Measurements from ENCODE around the gene PTPRT.
"Not testable (repeated sequence)": the region's sequence is repeated elsewhere in the genome, so short reads cannot be mapped to it uniquely, and the experiment has no call there.

Gene PTPRT

DNA sequence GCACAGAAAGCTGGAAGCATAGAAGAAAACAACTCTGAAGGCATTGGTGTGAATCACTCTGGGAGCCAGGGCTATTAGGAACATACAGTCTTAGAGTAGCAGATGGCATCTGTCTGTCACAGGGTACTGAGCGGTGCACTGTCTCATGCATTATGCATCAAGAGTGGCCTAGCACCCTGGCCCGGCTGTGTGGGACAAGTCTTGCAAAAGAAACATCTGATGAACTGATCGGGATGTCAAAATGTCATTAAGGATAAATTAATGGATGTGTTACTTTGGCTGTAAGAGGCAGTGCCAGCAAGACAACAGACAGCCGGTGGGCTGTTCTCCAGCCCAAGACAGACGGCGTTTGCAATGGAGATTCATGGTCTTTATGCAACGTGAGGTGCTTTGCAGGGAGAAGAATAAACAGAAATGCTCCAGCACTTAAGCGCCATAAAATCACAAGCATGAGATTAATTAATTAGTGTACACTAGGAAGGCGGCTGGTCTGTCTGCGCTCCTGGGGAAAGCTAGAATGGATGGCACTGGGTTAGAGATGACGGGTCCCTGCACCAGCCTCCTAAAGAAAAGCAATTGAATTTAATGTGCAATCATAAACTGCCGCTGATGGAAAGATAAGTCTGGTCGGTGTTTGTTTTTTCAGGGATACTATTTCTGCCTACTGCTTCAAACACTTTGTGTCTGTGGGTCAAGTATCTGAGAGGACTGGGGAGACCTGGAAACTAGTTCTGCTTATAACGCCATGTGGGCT, 970.9 kb downstream of the PTPRT start:
- Histone ChIP-seq H2AFZ (ENCODE audit: low read depth, low read length) (no peak overlapping the region), H3K9me3 (ENCODE audit: control insufficient read depth, low read length) (no peaks in the 10 kb centered on the region), H3K79me1 (replicated peaks; ENCODE audit: low read length, poor library complexity, severe bottlenecking) (no peaks in the 10 kb centered on the region), H4K8ac (ENCODE audit: low read length) (no peak overlapping the region), H3K27ac (ENCODE audit: low read length, poor library complexity, severe bottlenecking) (no peak overlapping the region), H2BK120ac (ENCODE audit: low read depth, low read length) (no peak overlapping the region), H4K91ac (ENCODE audit: low read length) (no peak overlapping the region), H2BK12ac (ENCODE audit: low read length in 2 of 2) (no peak overlapping the region), H3K4me1 (ENCODE audit: control insufficient read depth, insufficient read depth, low read depth, low read length) (no peaks in the 10 kb centered on the region), H2AK5ac (ENCODE audit: low read length, severe bottlenecking) (no peak overlapping the region), H3K9ac (ENCODE audit: low read length) (no peak overlapping the region), H3K36me3 (ENCODE audit: control insufficient read depth in 1 of 2, insufficient read depth in 2 of 2, low read depth in 1 of 2, low read length in 2 of 2) (no peaks in the 10 kb centered on the region), H3K4me3 (ENCODE audit: insufficient read depth in 1 of 2, low read depth in 1 of 2, low read length in 2 of 2) (no peak overlapping the region), H3K27me3 (ENCODE audit: control insufficient read depth in 1 of 2, insufficient read depth in 1 of 2, low read length in 2 of 2) (no peaks in the 10 kb centered on the region), H3K23ac (ENCODE audit: low read length in 2 of 2) (no peak overlapping the region), H2BK15ac (ENCODE audit: low read depth, poor library complexity, severe bottlenecking) (no peak overlapping the region), H3K14ac (ENCODE audit: low read length in 2 of 2) (no peak overlapping the region), H3K18ac (ENCODE audit: low read depth in 1 of 2, low read length in 2 of 2) (no peak overlapping the region), H3K4me2 (ENCODE audit: low read length, poor library complexity, severe bottlenecking) (no peak overlapping the region), H3K4ac (ENCODE audit: low read depth in 1 of 2, low read length in 2 of 2) (no peak overlapping the region), H2BK5ac (ENCODE audit: low read depth, low read length, poor library complexity, severe bottlenecking) (no peak overlapping the region)
- WGBS = 78% methylated on average over 13 of the region's 14 CpGs
- no peak for DNase-seq

DNA sequence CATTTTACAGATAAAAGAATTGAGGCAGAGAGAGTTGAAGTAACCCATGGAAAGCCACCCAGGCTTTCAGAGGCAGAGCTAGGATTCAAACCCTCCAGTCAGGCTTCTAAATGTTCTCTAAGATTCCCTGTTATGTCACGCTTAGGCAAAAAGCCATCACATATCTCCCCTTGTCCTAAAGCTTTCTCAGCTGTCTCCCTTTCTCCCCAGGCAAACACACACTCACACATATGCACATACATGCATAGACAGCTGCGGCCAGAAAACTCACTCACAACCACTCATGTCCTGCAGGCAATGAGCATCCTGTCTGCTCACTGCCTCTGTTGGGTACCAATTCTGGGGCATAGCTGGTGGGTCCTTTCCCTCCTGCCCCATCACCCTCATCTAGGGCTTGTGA, 975.6 kb downstream of the PTPRT start:
- Histone ChIP-seq H4K8ac (ENCODE audit: low read length) (no peak overlapping the region), H2AK5ac (ENCODE audit: low read length, severe bottlenecking) (no peak overlapping the region), H3K27me3 (ENCODE audit: control insufficient read depth in 1 of 2, insufficient read depth in 1 of 2, low read length in 2 of 2) (no peaks in the 10 kb centered on the region), H3K23ac (ENCODE audit: low read length in 2 of 2) (no peak overlapping the region), H3K18ac (ENCODE audit: low read depth in 1 of 2, low read length in 2 of 2) (no peak overlapping the region), H3K4me3 (ENCODE audit: insufficient read depth in 1 of 2, low read depth in 1 of 2, low read length in 2 of 2) (no peak overlapping the region), H2BK12ac (ENCODE audit: low read length in 2 of 2) (no peak overlapping the region), H3K36me3 (ENCODE audit: control insufficient read depth in 1 of 2, insufficient read depth in 2 of 2, low read depth in 1 of 2, low read length in 2 of 2) (no peaks in the 10 kb centered on the region), H3K4ac (ENCODE audit: low read depth in 1 of 2, low read length in 2 of 2) (no peak overlapping the region), H3K4me1 (ENCODE audit: control insufficient read depth, insufficient read depth, low read depth, low read length) (no peaks in the 10 kb centered on the region), H3K4me2 (ENCODE audit: low read length, poor library complexity, severe bottlenecking) (no peak overlapping the region), H3K79me1 (replicated peaks; ENCODE audit: low read length, poor library complexity, severe bottlenecking) (no peaks in the 10 kb centered on the region), H3K9ac (ENCODE audit: low read length) (no peak overlapping the region), H2BK120ac (ENCODE audit: low read depth, low read length) (no peak overlapping the region), H3K27ac (ENCODE audit: low read length, poor library complexity, severe bottlenecking) (no peak overlapping the region), H4K91ac (ENCODE audit: low read length) (no peak overlapping the region), H2AFZ (ENCODE audit: low read depth, low read length) (no peak overlapping the region), H3K9me3 (ENCODE audit: control insufficient read depth, low read length) (no peaks in the 10 kb centered on the region), H2BK5ac (ENCODE audit: low read depth, low read length, poor library complexity, severe bottlenecking) (no peak overlapping the region), H3K14ac (ENCODE audit: low read length in 2 of 2) (no peak overlapping the region), H2BK15ac (ENCODE audit: low read depth, poor library complexity, severe bottlenecking) (no peak overlapping the region)
- WGBS = 68% methylated on average over 2 of the region's 2 CpGs
- DNase-seq = no peak

- Histone ChIP-seq H3K4me1 (ENCODE audit: control insufficient read depth, insufficient read depth, low read depth, low read length) (no peaks in the 10 kb centered on the region), H2BK12ac (ENCODE audit: low read length in 2 of 2) (no peak overlapping the region), H3K27me3 (ENCODE audit: control insufficient read depth in 1 of 2, insufficient read depth in 1 of 2, low read length in 2 of 2) (no peaks in the 10 kb centered on the region), H3K4me3 (ENCODE audit: insufficient read depth in 1 of 2, low read depth in 1 of 2, low read length in 2 of 2) (no peak overlapping the region), H2AFZ (ENCODE audit: low read depth, low read length) (no peak overlapping the region), H3K9ac (ENCODE audit: low read length) (no peak overlapping the region), H3K36me3 (ENCODE audit: control insufficient read depth in 1 of 2, insufficient read depth in 2 of 2, low read depth in 1 of 2, low read length in 2 of 2) (no peaks in the 10 kb centered on the region), H2AK5ac (ENCODE audit: low read length, severe bottlenecking) (no peak overlapping the region), H3K14ac (ENCODE audit: low read length in 2 of 2) (no peak overlapping the region), H4K91ac (ENCODE audit: low read length) (no peak overlapping the region), H3K23ac (ENCODE audit: low read length in 2 of 2) (no peak overlapping the region), H4K8ac (ENCODE audit: low read length) (no peak overlapping the region), H3K4me2 (ENCODE audit: low read length, poor library complexity, severe bottlenecking) (no peak overlapping the region), H2BK120ac (ENCODE audit: low read depth, low read length) (no peak overlapping the region), H3K27ac (ENCODE audit: low read length, poor library complexity, severe bottlenecking) (no peak overlapping the region), H3K79me1 (replicated peaks; ENCODE audit: low read length, poor library complexity, severe bottlenecking) (no peaks in the 10 kb centered on the region), H3K9me3 (ENCODE audit: control insufficient read depth, low read length) (no peaks in the 10 kb centered on the region), H3K18ac (ENCODE audit: low read depth in 1 of 2, low read length in 2 of 2) (no peak overlapping the region), H2BK5ac (ENCODE audit: low read depth, low read length, poor library complexity, severe bottlenecking) (no peak overlapping the region), H2BK15ac (ENCODE audit: low read depth, poor library complexity, severe bottlenecking) (no peak overlapping the region), H3K4ac (ENCODE audit: low read depth in 1 of 2, low read length in 2 of 2) (no peak overlapping the region)
- WGBS = 70% methylated on average over 3 of the region's 3 CpGs
- DNase-seq = no peak
Observed at GRCh38 chr20:42212391-42212790, 977.3 kb downstream of the PTPRT start.

GRCh38 chr20:42206557-42206956, 983.1 kb downstream of the PTPRT start:
- not testable (repeated sequence) for H3K9me3 ChIP-seq (ENCODE audit: control insufficient read depth, low read length); H3K27ac ChIP-seq (ENCODE audit: low read length, poor library complexity, severe bottlenecking); H3K27me3 ChIP-seq (ENCODE audit: control insufficient read depth in 1 of 2, insufficient read depth in 1 of 2, low read length in 2 of 2); DNase-seq; H3K79me1 ChIP-seq (replicated peaks; ENCODE audit: low read length, poor library complexity, severe bottlenecking); H2AK5ac ChIP-seq (ENCODE audit: low read length, severe bottlenecking); H3K14ac ChIP-seq (ENCODE audit: low read length in 2 of 2); H4K8ac ChIP-seq (ENCODE audit: low read length); H3K18ac ChIP-seq (ENCODE audit: low read depth in 1 of 2, low read length in 2 of 2); H2BK5ac ChIP-seq (ENCODE audit: low read depth, low read length, poor library complexity, severe bottlenecking); H3K4me1 ChIP-seq (ENCODE audit: control insufficient read depth, insufficient read depth, low read depth, low read length); H4K91ac ChIP-seq (ENCODE audit: low read length); H2AFZ ChIP-seq (ENCODE audit: low read depth, low read length); H3K23ac ChIP-seq (ENCODE audit: low read length in 2 of 2); H3K9ac ChIP-seq (ENCODE audit: low read length); H3K36me3 ChIP-seq (ENCODE audit: control insufficient read depth in 1 of 2, insufficient read depth in 2 of 2, low read depth in 1 of 2, low read length in 2 of 2); H3K4ac ChIP-seq (ENCODE audit: low read depth in 1 of 2, low read length in 2 of 2); H2BK15ac ChIP-seq (ENCODE audit: low read depth, poor library complexity, severe bottlenecking); H3K4me2 ChIP-seq (ENCODE audit: low read length, poor library complexity, severe bottlenecking); H3K4me3 ChIP-seq (ENCODE audit: insufficient read depth in 1 of 2, low read depth in 1 of 2, low read length in 2 of 2); H2BK120ac ChIP-seq (ENCODE audit: low read depth, low read length); H2BK12ac ChIP-seq (ENCODE audit: low read length in 2 of 2)
- whole genome bisulfite sequencing = 65% methylated on average over 13 of the region's 15 CpGs
